Measurements from ENCODE around the gene HMSD.
"Not testable (repeated sequence)": the region's sequence is repeated elsewhere in the genome, so short reads cannot be mapped to it uniquely, and the experiment has no call there.

The HMSD gene

GRCh38 chr18:63949068-63949737 lies at the start of gene HMSD:
Gene HMSD, plus strand, starts transcription at chr18:63949301. Its CDS starts 4,155 bp downstream, at chr18:63953456.
- no peak for DNase-seq (ENCODE audit: low spot score)

- no peak for DNase-seq (ENCODE audit: low spot score)
These were observed 45.1 kb upstream of the HMSD start for GRCh38 chr18:63903851-63904570.

- no peak for DNase-seq (ENCODE audit: low spot score)
These were observed 44.4 kb upstream of the HMSD start for GRCh38 chr18:63904694-63905093.

- no peak for DNase-seq (ENCODE audit: low spot score)
These were observed 43.7 kb upstream of the HMSD start for GRCh38 chr18:63905361-63905760.

GRCh38 chr18:63906056-63906455 lies 43.0 kb upstream of the HMSD start:
- no peak for DNase-seq (ENCODE audit: low spot score)

- DNase-seq (ENCODE audit: low spot score): no peak
These were observed 41.4 kb upstream of the HMSD start, which contains the start of gene SERPINB10 for GRCh38 chr18:63907664-63908063. Gene SERPINB10, plus strand, starts transcription at chr18:63907958. Its CDS starts 7,553 bp downstream, at chr18:63915511.

GRCh38 chr18:63908858-63909257 lies 40.2 kb upstream of the HMSD start:
- DNase-seq (ENCODE audit: low spot score): no peak

GRCh38 chr18:63909870-63910269 lies 39.2 kb upstream of the HMSD start:
- no peak for DNase-seq (ENCODE audit: low spot score)

GRCh38 chr18:63917817-63918216 lies 31.3 kb upstream of the HMSD start:
- DNase-seq (ENCODE audit: low spot score): no peak

GRCh38 chr18:63922049-63922448 lies 27.1 kb upstream of the HMSD start:
- DNase-seq (ENCODE audit: low spot score): no peak

GRCh38 chr18:63924551-63924950 lies 24.6 kb upstream of the HMSD start:
- no peak for DNase-seq (ENCODE audit: low spot score)

GRCh38 chr18:63928331-63928730 lies 20.8 kb upstream of the HMSD start:
- DNase-seq (ENCODE audit: low spot score): no peak

- DNase-seq (ENCODE audit: low spot score): not testable (repeated sequence)
These were observed 19.7 kb upstream of the HMSD start for GRCh38 chr18:63929369-63929768.

- DNase-seq (ENCODE audit: low spot score): no peak
These were observed 18.2 kb upstream of the HMSD start for GRCh38 chr18:63930773-63931354.

- no peak for DNase-seq (ENCODE audit: low spot score)
These were observed 12.8 kb upstream of the HMSD start for GRCh38 chr18:63936156-63936931.

GRCh38 chr18:63936932-63937393 lies 12.1 kb upstream of the HMSD start:
- no peak for DNase-seq (ENCODE audit: low spot score)

GRCh38 chr18:63940008-63940407 lies 9.1 kb upstream of the HMSD start:
- DNase-seq (ENCODE audit: low spot score): no peak

GRCh38 chr18:63940543-63941050 lies 8.5 kb upstream of the HMSD start:
- DNase-seq (ENCODE audit: low spot score): not testable (repeated sequence)

GRCh38 chr18:63947051-63947790 lies 1.9 kb upstream of the HMSD start:
- no peak for DNase-seq (ENCODE audit: low spot score)

- no peak for DNase-seq (ENCODE audit: low spot score)
These were observed 2.2 kb downstream of the HMSD start for GRCh38 chr18:63951302-63951705.

GRCh38 chr18:63953811-63954210 lies 4.7 kb downstream of the HMSD start:
- no peak for DNase-seq (ENCODE audit: low spot score)
